Measurements from ENCODE around the gene MYZAP.

MYZAP gene

GRCh38 chr15:57667171-57667849 lies 75.6 kb downstream of the MYZAP start:
- no peak for DNase-seq

DNA sequence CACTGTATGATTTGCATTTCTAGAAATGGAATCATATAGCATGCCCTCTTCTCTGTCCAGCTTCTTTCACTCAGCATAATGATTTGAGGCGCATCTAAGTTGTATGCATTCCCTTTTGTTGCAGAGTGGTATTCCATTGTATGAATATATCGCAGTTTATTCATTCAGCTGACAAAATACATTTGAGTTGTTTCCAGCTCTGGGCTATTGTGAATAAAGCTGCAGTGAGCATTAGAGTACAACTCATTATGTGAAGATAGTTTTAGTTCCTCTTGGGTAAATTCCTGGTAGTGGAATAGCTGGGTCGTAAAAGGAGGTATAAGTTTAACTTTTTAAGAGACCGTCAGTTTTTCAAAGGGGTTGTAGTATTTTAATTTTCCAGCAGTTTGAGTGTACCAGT lies 76.3 kb downstream of the MYZAP start:
- DNase-seq, result no peak

GRCh38 chr15:57671636-57672035 lies 79.9 kb downstream of the MYZAP start:
- no peak for DNase-seq

- no peak for DNase-seq
These were observed 83.9 kb downstream of the MYZAP start for GRCh38 chr15:57675481-57676181.

DNA sequence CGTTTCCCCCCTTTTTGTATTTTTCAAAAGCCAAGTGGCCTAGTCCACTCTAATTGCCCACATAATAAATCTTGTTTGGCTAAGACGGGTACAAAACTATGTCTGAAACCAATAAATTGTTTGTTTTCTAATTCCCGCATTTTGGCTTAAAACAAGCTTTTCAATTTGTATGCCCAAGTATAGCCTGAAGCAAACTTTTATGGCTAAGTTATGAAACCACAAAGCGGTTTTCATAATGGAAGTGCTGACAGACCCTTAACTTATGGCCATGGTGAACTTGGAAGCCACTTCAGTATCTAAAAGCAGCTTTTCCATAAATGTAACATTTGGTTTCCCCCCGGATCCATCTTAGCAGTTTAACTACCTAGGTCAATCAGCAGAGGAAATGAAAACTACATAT lies 84.9 kb downstream of the MYZAP start:
- no peak for DNase-seq

DNA sequence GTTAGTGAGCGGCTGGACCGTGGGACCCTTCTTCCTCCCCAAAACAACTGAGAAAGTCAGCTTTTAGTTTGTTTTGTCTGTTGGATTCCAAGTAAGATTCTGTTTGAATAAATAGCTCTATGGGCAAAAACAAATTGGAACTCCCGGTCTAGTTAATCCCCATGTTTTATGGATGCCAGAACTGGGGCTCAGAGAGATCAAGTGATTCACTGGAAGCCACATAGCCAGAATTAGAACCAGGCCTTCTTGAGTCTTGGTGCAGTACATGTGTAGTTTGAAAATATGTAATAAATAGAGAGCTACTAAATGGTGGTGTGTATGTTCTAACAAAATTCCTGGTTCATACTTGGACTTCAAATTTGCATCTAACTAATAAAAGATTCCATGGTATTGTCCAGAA lies 85.5 kb downstream of the MYZAP start:
- no peak for DNase-seq

DNA sequence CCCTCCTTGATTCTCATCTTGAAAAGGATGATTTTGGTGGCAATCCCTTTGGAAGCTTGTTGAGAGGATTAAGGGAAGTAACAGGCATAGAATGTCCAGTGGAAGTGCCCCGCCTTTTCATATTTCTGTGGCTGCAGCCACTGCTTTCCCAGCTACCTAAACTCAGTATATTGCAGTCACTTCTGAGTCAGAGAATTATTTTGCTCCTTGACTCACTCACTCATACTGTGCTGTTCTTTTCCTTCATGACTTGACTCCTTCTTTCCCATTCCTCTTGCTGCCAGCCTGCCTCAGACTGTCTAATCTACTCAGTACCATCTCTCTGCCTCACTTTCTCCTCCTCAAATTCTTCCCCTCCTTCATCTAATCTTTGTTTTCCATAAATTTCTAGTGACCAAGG lies 88.3 kb downstream of the MYZAP start:
- no peak for DNase-seq

DNA sequence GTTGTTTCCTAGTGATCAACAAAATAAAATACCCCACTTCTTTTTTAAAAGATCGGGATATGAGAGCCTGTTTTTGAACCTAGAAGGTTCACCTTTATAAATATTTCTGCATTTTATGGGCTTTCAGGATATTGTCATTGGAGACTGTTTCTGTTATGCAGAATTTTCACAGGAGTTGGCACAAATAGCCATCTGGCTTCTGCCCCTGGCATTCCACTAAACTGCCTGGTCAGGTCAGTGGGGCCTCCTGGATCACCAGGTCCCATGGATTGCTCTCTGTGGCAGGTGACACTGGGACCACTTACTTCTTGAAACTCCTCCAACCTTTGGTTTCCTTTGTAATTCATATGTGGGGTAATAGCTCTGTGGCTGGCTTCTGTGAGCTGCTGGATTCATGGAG lies 89.3 kb downstream of the MYZAP start:
- no peak for DNase-seq

- DNase-seq, result no peak
These were observed 91.8 kb downstream of the MYZAP start for GRCh38 chr15:57683481-57683880.

- no peak for DNase-seq
These were observed 92.9 kb downstream of the MYZAP start for GRCh38 chr15:57684491-57685151.

- DNase-seq, result no peak
These were observed 93.8 kb downstream of the MYZAP start for GRCh38 chr15:57685306-57686095.

- no peak for DNase-seq
These were observed 95.0 kb downstream of the MYZAP start for GRCh38 chr15:57686657-57687056.

GRCh38 chr15:57690341-57690966 lies 98.8 kb downstream of the MYZAP start:
- no peak for DNase-seq

- no peak for DNase-seq
These were observed 99.4 kb downstream of the MYZAP start for GRCh38 chr15:57691082-57691481.

DNA sequence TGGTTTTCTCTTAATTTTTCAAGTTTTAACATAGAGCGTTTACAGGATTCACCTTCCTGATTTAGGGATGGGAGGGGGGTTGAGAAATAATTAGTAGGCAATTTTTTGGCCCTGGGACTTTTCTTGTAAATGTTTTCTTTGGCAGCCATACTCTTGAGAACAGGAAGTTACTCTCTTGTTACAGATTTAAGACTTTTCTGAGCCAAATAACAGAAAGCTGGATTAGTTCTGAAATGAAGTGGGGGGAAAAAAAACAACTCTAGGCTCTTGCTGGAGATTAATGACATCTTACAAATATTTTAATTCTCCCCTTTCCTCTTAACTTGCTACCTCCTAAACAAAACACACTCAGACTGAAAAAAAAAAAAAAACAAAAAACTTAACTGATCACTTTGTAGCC lies 101.0 kb downstream of the MYZAP start:
- no peak for DNase-seq

- no peak for DNase-seq
These were observed 102.6 kb downstream of the MYZAP start for GRCh38 chr15:57694279-57694678.

DNA sequence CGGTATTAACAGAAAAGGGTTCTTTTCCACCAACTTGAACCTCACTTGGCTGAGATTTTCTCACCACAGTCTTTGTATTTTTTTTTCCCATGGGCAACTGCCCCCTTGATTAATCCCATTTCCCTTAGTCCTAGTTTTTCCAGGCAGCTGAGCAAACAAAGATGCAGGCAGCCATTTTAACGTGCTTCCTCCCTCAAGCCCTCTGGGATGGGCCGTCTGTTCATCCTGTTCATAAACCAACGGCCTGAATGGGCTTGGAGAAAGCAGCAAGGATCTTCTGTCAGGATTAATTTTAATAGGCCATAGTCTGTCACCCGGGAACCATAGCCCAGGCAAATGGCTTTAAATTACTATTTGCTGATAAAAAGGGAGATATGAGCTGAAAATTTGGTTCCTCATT lies 104.4 kb downstream of the MYZAP start:
- no peak for DNase-seq

- no peak for DNase-seq
These were observed 105.9 kb downstream of the MYZAP start for GRCh38 chr15:57697588-57697987.

DNA sequence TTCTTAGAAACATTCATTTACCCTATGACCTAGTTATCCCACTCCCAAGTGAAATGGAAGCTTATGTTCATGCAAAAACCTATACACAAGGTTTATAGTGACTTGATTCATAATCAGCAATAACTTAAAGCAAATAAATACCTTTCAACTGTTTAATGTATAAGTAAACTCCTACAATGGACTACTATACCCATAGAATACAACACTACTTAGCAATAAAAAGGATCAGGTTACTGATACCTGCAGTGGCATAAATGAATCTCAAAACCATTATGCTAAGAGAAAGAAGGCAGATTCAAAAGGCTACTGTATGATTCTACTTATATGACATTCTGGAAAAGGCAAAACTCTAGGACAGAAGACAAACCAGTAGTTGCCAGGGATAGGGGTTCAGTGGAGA lies 106.5 kb downstream of the MYZAP start:
- no peak for DNase-seq

DNA sequence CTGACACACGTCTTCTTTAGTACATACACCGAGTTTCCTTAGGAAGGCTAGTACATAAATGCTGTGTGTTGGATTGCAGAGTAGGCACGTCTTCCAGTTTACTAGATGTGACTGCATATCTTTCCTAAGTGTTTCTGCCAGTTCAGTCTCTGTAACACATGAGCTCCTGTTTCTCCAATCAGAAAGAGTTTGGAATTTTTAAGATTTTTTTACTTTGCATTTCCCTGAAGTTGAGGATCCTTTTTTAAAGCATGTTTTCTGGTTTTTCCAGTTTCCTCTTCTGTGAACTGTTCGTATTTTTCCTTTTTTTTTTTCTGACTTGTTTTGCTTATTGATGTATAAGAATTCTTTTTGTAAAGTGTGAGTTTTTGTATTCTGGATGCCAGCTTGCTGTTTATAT lies 107.3 kb downstream of the MYZAP start:
- DNase-seq, result no peak

GRCh38 chr15:57703387-57703786 lies 111.7 kb downstream of the MYZAP start:
- peak; percentile 42 for DNase-seq

GRCh38 chr15:57704441-57704840 lies 112.7 kb downstream of the MYZAP start:
- DNase-seq, result no peak

Data from CD4-positive, alpha-beta T cell treated with Interleukin-4 for 4 hours (primary cell).